Subcutaneous abdominal adipose tissue (tissue), 5 donors: ENCODE measurements around the gene PLCH1.

Source experiments
- H3K27ac ChIP-seq: one replicate; pipeline ENCODE4 v1.7.0; 2013; ENCODE audit warnings: low read depth, mild to moderate bottlenecking, inconsistent platforms, low read length, moderate library complexity
- H3K27me3 ChIP-seq, 5 donors: one replicate each; pipeline ENCODE4 v1.7.0; 2013; ENCODE audit warnings: low read length in 5 of 5, inconsistent platforms in 1 of 5; ENCODE audit not compliant: control insufficient read depth in 5 of 5, insufficient read depth in 4 of 5
- H3K36me3 ChIP-seq, 5 donors: one replicate each; pipeline ENCODE4 v1.7.0; 2013; ENCODE audit warnings: low read length in 5 of 5; ENCODE audit not compliant: control insufficient read depth in 5 of 5, insufficient read depth in 5 of 5
- H3K4me1 ChIP-seq, 5 donors: one replicate each; pipeline ENCODE4 v1.7.0; 2013; ENCODE audit warnings: low read length in 5 of 5, mild to moderate bottlenecking in 3 of 5, moderate library complexity in 1 of 5; ENCODE audit not compliant: control insufficient read depth in 5 of 5, insufficient read depth in 5 of 5
- H3K4me3 ChIP-seq, 5 donors: one replicate each; pipeline ENCODE4 v1.7.0; 2013; ENCODE audit warnings: low read length in 5 of 5, low read depth in 1 of 5
- H3K9ac ChIP-seq, 5 donors: one replicate each; pipeline ENCODE4 v1.7.0; 2013; ENCODE audit warnings: low read length in 5 of 5, mild to moderate bottlenecking in 4 of 5, moderate library complexity in 3 of 5
- H3K9me3 ChIP-seq, 5 donors: one replicate each; pipeline ENCODE4 v1.7.0; 2013; ENCODE audit warnings: low read length in 5 of 5; ENCODE audit not compliant: control insufficient read depth in 5 of 5
- donor health status: healthy.
- donor health status: healthy.
- donor health status: healthy.
- donor health status: healthy.
- donor health status: healthy.

Gene PLCH1

GRCh38 chr3:155502630-155503029 is 242.2 kb downstream of the PLCH1 start:
- Histone ChIP-seq H3K27ac (no peak overlapping the region), H3K4me3 (no peak overlapping the region), H3K9me3 (no peaks in the 10 kb centered on the region), H3K27me3 (no peaks in the 10 kb centered on the region), H3K36me3 (peaks cover 0 to 5% (median 0%) of the 10 kb centered on the region in 5 donors), H3K4me1 (no peaks in the 10 kb centered on the region), H3K9ac (no peak overlapping the region)

DNA sequence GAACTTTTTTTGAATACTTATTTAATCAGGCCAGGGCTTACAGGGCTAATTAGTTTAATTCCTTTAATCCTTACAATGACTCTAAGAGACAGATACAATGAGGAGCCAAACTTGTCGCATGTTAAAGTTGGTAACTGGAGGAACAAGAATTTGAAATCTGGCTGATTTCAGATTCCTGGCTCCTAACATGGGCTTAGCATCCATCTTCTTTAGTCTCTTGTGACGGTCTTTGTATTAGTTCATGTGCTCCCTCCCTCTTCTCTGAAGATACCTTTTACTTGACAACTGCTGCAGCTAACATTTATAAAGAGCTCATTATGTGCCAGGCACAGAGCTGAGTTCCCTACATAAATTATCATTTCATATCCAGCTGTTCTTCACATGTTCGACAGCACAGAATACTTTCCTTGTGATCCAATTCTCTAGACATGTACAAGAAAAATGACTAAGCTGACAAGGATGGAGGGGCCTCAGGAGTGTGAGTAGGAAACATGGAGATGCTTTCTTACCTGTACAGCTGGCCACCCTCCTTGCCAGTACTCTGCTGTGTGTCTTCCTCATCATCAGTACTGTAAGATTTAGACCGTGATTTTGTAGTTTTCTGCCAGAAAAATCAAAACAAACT is 244.6 kb downstream of the PLCH1 start:
- no peak overlapping the region for H3K9ac ChIP-seq
- peaks cover 0 to 5% (median 0%) of the 10 kb centered on the region in 5 donors for H3K36me3 ChIP-seq
- no peak overlapping the region for H3K27ac ChIP-seq
- H3K9me3 ChIP-seq: no peaks in the 10 kb centered on the region
- H3K4me1 ChIP-seq: no peaks in the 10 kb centered on the region
- H3K4me3 ChIP-seq: no peak overlapping the region
- H3K27me3 ChIP-seq: no peaks in the 10 kb centered on the region

- H3K27me3 ChIP-seq: no peaks in the 10 kb centered on the region
- peaks cover 0 to 5% (median 0%) of the 10 kb centered on the region in 5 donors for H3K36me3 ChIP-seq
- no peaks in the 10 kb centered on the region for H3K4me1 ChIP-seq
- H3K4me3 ChIP-seq: no peak overlapping the region
- H3K9me3 ChIP-seq: no peaks in the 10 kb centered on the region
- no peak overlapping the region for H3K9ac ChIP-seq
- H3K27ac ChIP-seq: no peak overlapping the region
Measured at GRCh38 chr3:155497930-155498647, 246.8 kb downstream of the PLCH1 start.

GRCh38 chr3:155496206-155496605 is 248.7 kb downstream of the PLCH1 start:
- Histone ChIP-seq H3K36me3 (peaks cover 0 to 5% (median 0%) of the 10 kb centered on the region in 5 donors), H3K27me3 (no peaks in the 10 kb centered on the region), H3K4me3 (no peak overlapping the region), H3K27ac (no peak overlapping the region), H3K9me3 (no peaks in the 10 kb centered on the region), H3K4me1 (no peaks in the 10 kb centered on the region), H3K9ac (no peak overlapping the region)

GRCh38 chr3:155495387-155495786 is 249.5 kb downstream of the PLCH1 start:
- no peak overlapping the region for H3K9ac ChIP-seq
- peaks cover 0 to 4% (median 0%) of the 10 kb centered on the region in 5 donors for H3K36me3 ChIP-seq
- no peak overlapping the region for H3K27ac ChIP-seq
- no peak overlapping the region for H3K4me3 ChIP-seq
- H3K27me3 ChIP-seq: no peaks in the 10 kb centered on the region
- H3K4me1 ChIP-seq: no peaks in the 10 kb centered on the region
- no peaks in the 10 kb centered on the region for H3K9me3 ChIP-seq

DNA sequence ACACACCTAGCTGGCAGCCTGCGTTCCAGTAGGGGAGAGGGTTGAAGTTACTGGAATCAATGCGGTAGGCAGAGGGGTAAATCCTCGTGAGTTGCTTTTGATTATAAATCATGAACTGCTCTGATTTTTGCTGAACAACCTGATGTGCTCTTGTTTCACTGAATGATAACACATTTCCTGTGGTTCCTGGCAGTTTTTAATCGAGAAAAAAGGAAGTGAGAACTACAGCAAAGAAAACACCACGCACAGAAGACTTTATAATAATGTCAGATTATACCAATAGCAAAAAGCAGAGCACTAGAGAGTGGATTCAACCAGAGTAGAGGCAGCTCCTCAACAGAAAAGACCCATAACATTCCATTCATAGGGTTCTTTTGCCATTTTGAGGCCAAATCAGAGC is 250.5 kb downstream of the PLCH1 start:
- H3K4me3 ChIP-seq: no peak overlapping the region
- no peak overlapping the region for H3K9ac ChIP-seq
- no peaks in the 10 kb centered on the region for H3K4me1 ChIP-seq
- H3K27ac ChIP-seq: no peak overlapping the region
- no peaks in the 10 kb centered on the region for H3K9me3 ChIP-seq
- no peaks in the 10 kb centered on the region for H3K36me3 ChIP-seq
- H3K27me3 ChIP-seq: no peaks in the 10 kb centered on the region

DNA sequence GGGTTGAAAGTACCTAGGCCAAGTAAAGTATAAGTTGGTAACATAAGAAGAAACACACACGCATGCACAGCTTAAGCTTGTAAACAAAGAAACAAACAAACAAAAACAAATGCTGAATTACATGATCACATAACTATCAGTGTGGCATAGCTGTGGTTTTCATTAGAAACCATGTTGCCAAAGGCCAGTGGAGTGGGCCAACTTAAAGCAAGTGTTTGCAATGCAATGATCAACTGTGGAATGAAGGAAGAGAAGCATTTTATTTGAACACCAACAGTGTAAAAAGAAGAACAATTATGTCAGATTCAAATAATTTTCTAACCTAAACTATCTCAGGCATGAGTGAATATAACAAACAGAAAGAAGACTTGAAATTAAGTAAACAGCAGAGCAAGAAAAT is 252.0 kb downstream of the PLCH1 start:
- Histone ChIP-seq H3K4me1 (no peaks in the 10 kb centered on the region), H3K4me3 (no peak overlapping the region), H3K27ac (no peak overlapping the region), H3K36me3 (no peaks in the 10 kb centered on the region), H3K9me3 (no peaks in the 10 kb centered on the region), H3K9ac (no peak overlapping the region), H3K27me3 (no peaks in the 10 kb centered on the region)

GRCh38 chr3:155491696-155492095 is 253.2 kb downstream of the PLCH1 start:
- Histone ChIP-seq H3K9ac (no peak overlapping the region), H3K4me1 (no peaks in the 10 kb centered on the region), H3K27me3 (no peaks in the 10 kb centered on the region), H3K4me3 (no peak overlapping the region), H3K36me3 (no peaks in the 10 kb centered on the region), H3K27ac (no peak overlapping the region), H3K9me3 (no peaks in the 10 kb centered on the region)

GRCh38 chr3:155488671-155489070 is 256.2 kb downstream of the PLCH1 start:
- no peak overlapping the region for H3K27ac ChIP-seq
- no peaks in the 10 kb centered on the region for H3K9me3 ChIP-seq
- no peak overlapping the region for H3K4me3 ChIP-seq
- no peaks in the 10 kb centered on the region for H3K4me1 ChIP-seq
- no peak overlapping the region for H3K9ac ChIP-seq
- no peaks in the 10 kb centered on the region for H3K36me3 ChIP-seq
- no peaks in the 10 kb centered on the region for H3K27me3 ChIP-seq

- H3K27me3 ChIP-seq: no peaks in the 10 kb centered on the region
- H3K4me3 ChIP-seq: no peak overlapping the region
- no peak overlapping the region for H3K9ac ChIP-seq
- H3K9me3 ChIP-seq: no peaks in the 10 kb centered on the region
- H3K4me1 ChIP-seq: peaks cover 0 to 7% (median 7%) of the 10 kb centered on the region in 5 donors
- H3K27ac ChIP-seq: no peak overlapping the region
- no peaks in the 10 kb centered on the region for H3K36me3 ChIP-seq
Measured at GRCh38 chr3:155485897-155486296, 259.0 kb downstream of the PLCH1 start.
